Lung (tissue), 12 donors: ENCODE results near the gene ARHGEF7. TPM values are rescaled to one million over a fixed set of nuclear protein-coding genes. Genes with fewer than 3 reads are reported as not detected.

ENCODE experiments used
- ATAC-seq: fragments of 200-7000 bp; cut with Tn5 transposase; one replicate; pipeline ENCODE4 v1.9.1; 2020; ENCODE audit warnings: moderate number of reproducible peaks; ENCODE audit not compliant: insufficient read depth, low FRiP score
- DNase-seq, 3 donors: peaks; one replicate each; pipeline ENCODE4 v3.0.0-alpha.2; 2013 to 2017
- H3K27ac ChIP-seq, 2 donors: one replicate each; pipeline ENCODE4 v1.5.1; 2013; ENCODE audit warnings: mild to moderate bottlenecking in 2 of 2, moderate library complexity in 2 of 2, control low read depth in 1 of 2, inconsistent platforms in 1 of 2, low read depth in 1 of 2, low read length in 1 of 2
- H3K27me3 ChIP-seq, 3 donors: one replicate each; pipeline ENCODE4 v1.5.1; 2013; ENCODE audit warnings: low read length in 2 of 3; ENCODE audit not compliant: control insufficient read depth in 3 of 3, insufficient read depth in 3 of 3
- H3K36me3 ChIP-seq, 4 donors: one replicate each; pipeline ENCODE4 v1.5.1; 2013; ENCODE audit warnings: low read length in 4 of 4, mild to moderate bottlenecking in 1 of 4, moderate library complexity in 1 of 4; ENCODE audit not compliant: control insufficient read depth in 4 of 4, insufficient read depth in 4 of 4
- H3K4me1 ChIP-seq, 5 donors: one replicate each; pipeline ENCODE4 v1.5.1; 2013; ENCODE audit warnings: low read length in 5 of 5, mild to moderate bottlenecking in 2 of 5, moderate library complexity in 1 of 5; ENCODE audit not compliant: control insufficient read depth in 5 of 5, insufficient read depth in 5 of 5
- H3K4me3 ChIP-seq: one replicate; pipeline ENCODE4 v1.5.1; 2013; ENCODE audit warnings: mild to moderate bottlenecking, control low read depth, moderate library complexity
- H3K9ac ChIP-seq, 2 donors: one replicate each; pipeline ENCODE4 v1.5.1; 2013; ENCODE audit warnings: low read length in 2 of 2, control low read depth in 1 of 2; ENCODE audit not compliant: insufficient read depth in 1 of 2
- H3K9me3 ChIP-seq, 4 donors: one replicate each; pipeline ENCODE4 v1.5.1; 2013; ENCODE audit warnings: low read length in 3 of 4, mild to moderate bottlenecking in 1 of 4, moderate library complexity in 1 of 4; ENCODE audit not compliant: control insufficient read depth in 4 of 4, insufficient read depth in 3 of 4
- WGBS, 2 donors: extraction: QIAGEN DNeasy Blood & Tissue Kit; methylation state at CpG; one replicate each; pipeline ENCODE4 v1.1.7; 2013; 5-methylcytosine and 5-hydroxymethylcytosine counted together
- polyA plus RNA-seq, 2 donors: library from polyadenylated mRNA; stranded (reverse); fragments of 200-250 nt; gene quantifications; one replicate each; pipeline ENCODE4 v1.2.1, GENCODE V29; 2013
- total RNA-seq, 2 donors: library from RNA; depleted of rRNA in 1 of 2; stranded (reverse); fragments of >200 nt in 1 of 2; gene quantifications; one replicate each; pipeline ENCODE4 v1.2.1, GENCODE V29; 2014 to 2021
- TF ChIP-seq, protein P1 (sequence below): IDR thresholded peaks from 2 replicates; pipeline ENCODE4 v1.5.1; 2012; ENCODE audit warnings: mild to moderate bottlenecking; ENCODE audit errors: control extremely low read depth, extremely low read depth
- donor health status: control.
- donor health status: control.
- donor health status: Bipolar disorder and iron deficiency.
- donor health status: healthy.
- donor health status: DM: yes; HTN: yes; CAD: no.

The ARHGEF7 gene
- total and polyA plus RNA-seq, 4 donors = 20.9 to 143 (median 37.8) TPM

DNA sequence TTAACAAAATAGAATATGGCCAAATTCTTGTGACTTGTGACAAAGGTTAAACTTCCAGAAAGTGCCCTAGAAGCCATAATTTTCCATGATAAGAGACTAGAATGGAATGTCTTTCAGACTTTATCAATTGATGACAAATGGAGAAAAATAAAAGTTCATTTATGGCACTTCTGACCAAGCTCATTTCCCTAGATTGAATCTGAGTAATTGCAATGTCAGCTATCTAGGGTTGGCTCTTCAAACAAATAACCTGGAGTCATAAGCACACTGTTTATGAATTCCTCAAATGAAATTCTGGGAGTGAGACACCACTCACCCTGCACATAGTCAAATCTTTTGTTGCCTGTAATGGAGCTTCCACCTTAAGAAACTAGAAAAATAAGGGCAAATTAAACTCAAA lies 11.4 kb downstream of the ARHGEF7 start:
- Histone ChIP-seq H3K4me3 (no peak overlapping the region), H3K36me3 (no peaks in the 10 kb centered on the region), H3K27ac (no peak overlapping the region), H3K27me3 (peaks cover 0 to 3% (median 3%) of the 10 kb centered on the region in 3 donors), H3K4me1 (peaks cover 0 to 4% (median 0%) of the 10 kb centered on the region in 5 donors), H3K9me3 (no peaks in the 10 kb centered on the region), H3K9ac (no peak overlapping the region)
- ATAC-seq = no peak
- DNase-seq = no peak
- TF ChIP-seq, protein P1, sequence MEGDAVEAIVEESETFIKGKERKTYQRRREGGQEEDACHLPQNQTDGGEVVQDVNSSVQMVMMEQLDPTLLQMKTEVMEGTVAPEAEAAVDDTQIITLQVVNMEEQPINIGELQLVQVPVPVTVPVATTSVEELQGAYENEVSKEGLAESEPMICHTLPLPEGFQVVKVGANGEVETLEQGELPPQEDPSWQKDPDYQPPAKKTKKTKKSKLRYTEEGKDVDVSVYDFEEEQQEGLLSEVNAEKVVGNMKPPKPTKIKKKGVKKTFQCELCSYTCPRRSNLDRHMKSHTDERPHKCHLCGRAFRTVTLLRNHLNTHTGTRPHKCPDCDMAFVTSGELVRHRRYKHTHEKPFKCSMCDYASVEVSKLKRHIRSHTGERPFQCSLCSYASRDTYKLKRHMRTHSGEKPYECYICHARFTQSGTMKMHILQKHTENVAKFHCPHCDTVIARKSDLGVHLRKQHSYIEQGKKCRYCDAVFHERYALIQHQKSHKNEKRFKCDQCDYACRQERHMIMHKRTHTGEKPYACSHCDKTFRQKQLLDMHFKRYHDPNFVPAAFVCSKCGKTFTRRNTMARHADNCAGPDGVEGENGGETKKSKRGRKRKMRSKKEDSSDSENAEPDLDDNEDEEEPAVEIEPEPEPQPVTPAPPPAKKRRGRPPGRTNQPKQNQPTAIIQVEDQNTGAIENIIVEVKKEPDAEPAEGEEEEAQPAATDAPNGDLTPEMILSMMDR = no peak

DNA sequence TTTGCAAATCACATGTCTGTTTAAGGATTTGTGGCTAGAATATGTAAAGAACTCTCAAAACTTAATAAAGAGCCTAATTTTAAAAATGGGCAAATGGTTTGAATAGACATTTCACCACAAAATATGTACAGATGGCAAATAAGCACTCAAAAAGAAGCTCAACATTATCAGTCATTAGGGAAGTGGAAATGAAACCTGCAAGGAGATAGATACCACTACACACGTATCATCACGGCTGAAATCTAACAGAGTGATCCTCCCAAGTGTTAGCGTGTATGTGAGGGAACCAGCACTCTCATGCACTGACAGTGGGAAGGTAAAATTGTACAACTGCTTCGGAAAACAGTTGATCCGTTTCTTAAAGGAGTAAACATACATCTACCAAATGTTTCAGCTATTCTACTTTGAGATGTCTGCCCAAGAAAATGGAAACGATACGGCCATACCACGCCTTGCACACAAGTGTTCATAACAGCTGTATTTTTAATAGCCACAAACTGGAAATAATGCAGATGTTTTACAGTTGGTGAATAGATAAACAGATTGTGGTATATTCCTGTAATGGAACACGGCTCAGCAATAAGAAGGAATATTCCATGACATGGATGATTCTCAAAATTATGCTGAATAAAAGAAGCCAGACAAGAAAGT lies 14.5 kb downstream of the ARHGEF7 start:
- H3K9me3 ChIP-seq = no peaks in the 10 kb centered on the region
- H3K27ac ChIP-seq = no peak overlapping the region
- no peak overlapping the region for H3K9ac ChIP-seq
- ATAC-seq (no peak), DNase-seq (no peak)
- no peaks in the 10 kb centered on the region for H3K36me3 ChIP-seq
- H3K4me1 ChIP-seq = no peaks in the 10 kb centered on the region
- TF ChIP-seq, protein P1 = no peak
- H3K4me3 ChIP-seq = no peak overlapping the region
- WGBS, 2 donors = 79 to 91% methylated on average over 9 of the region's 9 CpGs
- H3K27me3 ChIP-seq = peaks cover 0 to 3% (median 0%) of the 10 kb centered on the region in 3 donors

DNA sequence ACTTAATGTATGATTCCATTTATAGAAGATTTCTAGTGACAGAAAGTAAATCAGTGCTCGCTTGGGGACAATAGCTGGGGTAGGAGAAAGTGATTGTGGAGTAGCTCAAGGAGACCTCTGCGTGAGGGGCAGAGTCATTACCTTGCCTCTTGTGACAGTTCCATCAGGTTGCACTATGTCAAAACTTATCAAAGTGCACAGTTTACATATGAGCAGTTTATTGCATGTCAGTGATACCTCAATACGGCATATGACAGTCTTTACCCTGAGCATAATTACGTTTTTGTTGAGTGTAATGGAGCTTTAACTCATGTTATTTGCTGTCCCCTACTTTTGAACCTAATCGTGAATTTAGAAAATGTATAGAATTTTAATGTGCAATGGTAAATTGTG lies 15.0 kb downstream of the ARHGEF7 start:
- no peaks in the 10 kb centered on the region for H3K4me1 ChIP-seq
- TF ChIP-seq, protein P1 = no peak
- H3K36me3 ChIP-seq = no peaks in the 10 kb centered on the region
- no peaks in the 10 kb centered on the region for H3K9me3 ChIP-seq
- DNase-seq (no peak), ATAC-seq (no peak)
- no peak overlapping the region for H3K9ac ChIP-seq
- H3K4me3 ChIP-seq = no peak overlapping the region
- no peak overlapping the region for H3K27ac ChIP-seq
- 82 to 86% methylated on average over 5 of the region's 5 CpGs for WGBS, 2 donors
- H3K27me3 ChIP-seq = peaks cover 0 to 3% (median 0%) of the 10 kb centered on the region in 3 donors

DNA sequence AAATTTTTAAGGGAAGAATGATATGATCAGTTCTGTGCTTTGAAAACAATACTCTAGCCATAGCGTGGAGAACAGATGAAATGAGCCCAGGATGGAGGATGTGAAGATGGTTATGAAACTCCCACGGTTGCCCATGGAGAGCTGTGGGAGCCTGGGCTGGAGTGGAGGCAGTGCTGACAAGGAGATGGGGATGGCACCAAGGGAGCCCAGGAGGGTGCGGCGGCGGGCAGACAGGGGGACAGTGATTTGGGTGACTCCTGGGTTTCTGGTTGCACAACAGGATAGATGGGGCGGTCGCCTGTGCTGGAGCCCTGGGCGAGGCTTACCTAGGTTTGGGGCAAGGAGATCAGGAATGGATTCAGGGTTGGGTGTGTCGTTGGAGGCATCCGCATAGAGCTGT lies 15.9 kb downstream of the ARHGEF7 start:
- WGBS, 2 donors = 89 to 91% methylated on average over 10 of the region's 10 CpGs
- Histone ChIP-seq H3K36me3 (no peaks in the 10 kb centered on the region), H3K4me3 (no peak overlapping the region), H3K4me1 (no peaks in the 10 kb centered on the region), H3K27me3 (peaks cover 0 to 3% (median 0%) of the 10 kb centered on the region in 3 donors), H3K9me3 (no peaks in the 10 kb centered on the region), H3K9ac (no peak overlapping the region), H3K27ac (no peak overlapping the region)
- DNase-seq = no peak
- ATAC-seq = no peak
- TF ChIP-seq, protein P1 = no peak
